Ovary (tissue), 9 donors: ENCODE data around the gene LAPTM5. TPM values are rescaled to one million over a fixed set of nuclear protein-coding genes. Genes with fewer than 3 reads are reported as not detected.

Source experiments
- DNase-seq, 5 donors: peaks; one replicate each; pipeline ENCODE4 v3.0.0-alpha.2; 2019 to 2020
- H3K27ac ChIP-seq, 2 donors: fragments of 200-600 bp; one replicate each; pipeline versions ENCODE4 v1.5.1 to v1.8.0; 2019 to 2022
- H3K27me3 ChIP-seq: fragments of 200-600 bp; one replicate; pipeline ENCODE4 v1.8.0; 2022
- H3K36me3 ChIP-seq: fragments of 200-600 bp; sonication (generic); one replicate; pipeline ENCODE4 v1.5.1; 2019
- H3K4me1 ChIP-seq: one replicate; pipeline ENCODE4 v1.8.1; 2013; ENCODE audit warnings: mild to moderate bottlenecking, moderate library complexity; ENCODE audit not compliant: insufficient read depth
- H3K4me3 ChIP-seq: fragments of 200-600 bp; sonication (generic); one replicate; pipeline ENCODE4 v1.5.1; 2017
- H3K9me3 ChIP-seq, 2 donors: fragments of 200-600 bp in 1 of 2; sonication (generic) in 1 of 2; one replicate each; pipeline versions ENCODE4 v1.5.1 to v1.8.1; 2013 to 2019; ENCODE audit warnings: mild to moderate bottlenecking in 1 of 2, moderate library complexity in 1 of 2
- CTCF ChIP-seq, 3 donors: fragments of 450-650 bp in 2 of 3; fragments of 200-600 bp in 1 of 3; IDR thresholded peaks; one replicate each; pipeline versions ENCODE4 v1.5.1 to v1.8.0; 2016 to 2022; ENCODE audit warnings: antibody characterized with exemption in 3 of 3, mild to moderate bottlenecking in 1 of 3
- EP300 ChIP-seq: sonication (generic); formaldehyde crosslinking; IDR thresholded peaks from one replicate; pipeline ENCODE4 v1.6.1; 2017; ENCODE audit warnings: antibody characterized with exemption
- POLR2A ChIP-seq: fragments of 450-650 bp; IDR thresholded peaks from one replicate; pipeline ENCODE4 v1.6.1; 2017; ENCODE audit warnings: antibody characterized with exemption, mild to moderate bottlenecking, moderate library complexity
- WGBS, 3 donors: extraction: QIAGEN DNeasy Blood & Tissue Kit in 1 of 3; methylation state at CpG; one replicate each; pipeline versions ENCODE4 v1.1.5 to v1.1.7; 2013 to 2017; 5-methylcytosine and 5-hydroxymethylcytosine counted together
- intact Hi-C, 4 donors: fragments of 100-400 bp; cut with DNase I; formaldehyde crosslinking; loops; one replicate each; pipeline versions ENCODE4 v1.11.0 to v1.15.1; 2022 to 2023
- microRNA-seq, 3 donors: library from miRNA; unstranded; fragments of <30 nt; microRNA quantifications; one replicate each; pipeline versions ENCODE4 to v1.2.0, GENCODE V29; 2019 to 2020
- polyA plus RNA-seq, 2 donors: library from polyadenylated mRNA; stranded (reverse); fragments of 200-250 nt in 1 of 2; fragments of 350-450 nt in 1 of 2; fragmentation: Illumina TruSeq in 1 of 2; extraction: RNeasy Lipid Tissue Mini Kit (QIAGEN cat#74804) in 1 of 2; gene quantifications; one replicate each; pipeline ENCODE4 v1.2.3, GENCODE V29; 2013 to 2014
- small RNA-seq: library from RNA; depleted of rRNA; stranded (forward); fragments of <200 nt; gene quantifications from one replicate; pipeline ENCODE3, GENCODE V24; 2016
- total RNA-seq, 7 donors: library from RNA; depleted of rRNA in 2 of 7; stranded (reverse); fragments of >200 nt in 2 of 7; fragmentation: NEBNext Ultra II Directional in 3 of 7; extraction: Animal tissue kit (Norgen Biotek cat#: 25700) in 3 of 7; gene quantifications; one replicate each; pipeline versions ENCODE4 v1.1.0 to v1.2.4, GENCODE V29; 2016 to 2023
- donor health status: DM: no; HTN: no; CAD: no; lungs with moderate emphysema.
- donor health status: DM: no; HTN: no; CAD: no.
- donor health status: Bipolar disorder and iron deficiency.
- donor health status: DM: yes; HTN: yes; CAD: no.
- donor health status: DM: no; HTN: no; CAD: no.
- donor health status: DM: yes; HTN: yes; CAD: no.

The LAPTM5 gene
- total and polyA plus RNA-seq, 9 donors: 15.3 to 103 (median 20.3) TPM

- Histone ChIP-seq H3K4me1 (no peaks in the 10 kb centered on the region), H3K36me3 (no peaks in the 10 kb centered on the region), H3K27me3 (no peaks in the 10 kb centered on the region), H3K9me3 (peaks cover 0 to 3% of the 10 kb centered on the region in 2 donors), H3K27ac (no peak overlapping the region), H3K4me3 (no peak overlapping the region)
- 60 to 88% (median 80%) methylated on average over 4 of the region's 4 CpGs for WGBS, 3 donors
- TF ChIP-seq EP300 (no peak), CTCF (IDR thresholded peaks at IDR 0.05) (no peak), POLR2A (no peak)
- peak in 1 of 5 donors; percentile 12 for DNase-seq
- intact Hi-C loops: no loop called here
Measured at GRCh38 chr1:30684259-30684658, 73.3 kb downstream of the LAPTM5 start.

- DNase-seq: no peak
- TF ChIP-seq CTCF (IDR thresholded peaks at IDR 0.05) (no peak), EP300 (no peak), POLR2A (no peak)
- intact Hi-C loops: no loop called here
- H3K4me1 ChIP-seq: no peaks in the 10 kb centered on the region
- no peaks in the 10 kb centered on the region for H3K36me3 ChIP-seq
- H3K9me3 ChIP-seq: peaks cover 0 to 3% of the 10 kb centered on the region in 2 donors
- H3K27me3 ChIP-seq: no peaks in the 10 kb centered on the region
- WGBS, 3 donors: 67 to 88% (median 73%) methylated on average over 5 of the region's 5 CpGs
- H3K4me3 ChIP-seq: no peak overlapping the region
- H3K27ac ChIP-seq: no peak overlapping the region
Measured at GRCh38 chr1:30683699-30684098, 73.9 kb downstream of the LAPTM5 start.

Small RNA genes within 50 kb of the gene (microRNA-seq; reads per million reads assigned to microRNA genes)
- 0 reads per million in 3 donors for gene MIR4420

Small RNA genes within 50 kb of the gene (small RNA-seq; reads per million reads assigned to genes)
- not detected for gene MIR4420

Other genes with a start within 250 kb of the LAPTM5 start
- under 1 TPM; 0.20 to 0.95 (median 0.51) TPM for gene MATN1, start 34.2 kb downstream of the LAPTM5 start, total RNA-seq
- under 1 TPM; 0.10 to 0.52 TPM for gene MATN1, start 34.2 kb downstream of the LAPTM5 start, polyA plus RNA-seq
- gene SDC3, start 151.0 kb upstream of the LAPTM5 start, total RNA-seq: 10 to 100 TPM in 5 of 7 donors, 1 to 10 TPM in 2; 4.2 to 31.0 (median 23.0) TPM
- gene SDC3, start 151.0 kb upstream of the LAPTM5 start, polyA plus RNA-seq: 10 to 100 TPM; 17.1 to 28.0 TPM